ENCODE measurements around the gene OR4D1. TPM values are rescaled to one million over a fixed set of nuclear protein-coding genes. Genes with fewer than 3 reads are reported as not detected.
A peak's percentile ranks its signal among the peaks of the same experiment; 100 is the strongest.

OR4D1 gene
- polyA plus RNA-seq, 4 donors = 0.07 to 0.08 TPM; not detected in 2

- DNase-seq (ENCODE audit: low read depth in 4 of 4, low spot score in 2 of 4) = no peak
Observed at GRCh38 chr17:58153046-58153445, 4.9 kb downstream of the OR4D1 start.

GRCh38 chr17:58153671-58154070 is 5.5 kb downstream of the OR4D1 start:
- no peak for DNase-seq (ENCODE audit: low read depth in 4 of 4, low spot score in 2 of 4)

GRCh38 chr17:58156839-58157803 is 8.9 kb downstream of the OR4D1 start:
- DNase-seq (ENCODE audit: low read depth in 4 of 4, low spot score in 2 of 4) = peak in 1 of 4 donors; percentile 5

- DNase-seq (ENCODE audit: low read depth in 4 of 4, low spot score in 2 of 4) = no peak
Observed at GRCh38 chr17:58158181-58158580, 10.0 kb downstream of the OR4D1 start.

- DNase-seq (ENCODE audit: low read depth in 4 of 4, low spot score in 2 of 4) = no peak
Observed at GRCh38 chr17:58161566-58161965, 13.4 kb downstream of the OR4D1 start.

GRCh38 chr17:58165981-58166380 is 17.8 kb downstream of the OR4D1 start:
- no peak for DNase-seq (ENCODE audit: low read depth in 4 of 4, low spot score in 2 of 4)

- no peak for DNase-seq (ENCODE audit: low read depth in 4 of 4, low spot score in 2 of 4)
Observed at GRCh38 chr17:58166682-58167081, 18.5 kb downstream of the OR4D1 start, which contains the start of gene OR4D2. Gene OR4D2, plus strand, starts transcription at chr17:58166982. Its CDS starts 2,674 bp downstream, at chr17:58169656.

- no peak for DNase-seq (ENCODE audit: low read depth in 4 of 4, low spot score in 2 of 4)
Observed at GRCh38 chr17:58170622-58171021, 22.4 kb downstream of the OR4D1 start.

GRCh38 chr17:58172369-58173071 is 24.3 kb downstream of the OR4D1 start:
- no peak for DNase-seq (ENCODE audit: low read depth in 4 of 4, low spot score in 2 of 4)

GRCh38 chr17:58174871-58175270 is 26.7 kb downstream of the OR4D1 start:
- DNase-seq (ENCODE audit: low read depth in 4 of 4, low spot score in 2 of 4) = no peak

GRCh38 chr17:58176200-58176599 is 28.0 kb downstream of the OR4D1 start:
- no peak for DNase-seq (ENCODE audit: low read depth in 4 of 4, low spot score in 2 of 4)

- no peak for DNase-seq (ENCODE audit: low read depth in 4 of 4, low spot score in 2 of 4)
Observed at GRCh38 chr17:58181796-58182195, 33.6 kb downstream of the OR4D1 start.

- DNase-seq (ENCODE audit: low read depth in 4 of 4, low spot score in 2 of 4) = no peak
Observed at GRCh38 chr17:58183514-58183913, 35.3 kb downstream of the OR4D1 start.

GRCh38 chr17:58184308-58184985 is 36.3 kb downstream of the OR4D1 start:
- DNase-seq (ENCODE audit: low read depth in 4 of 4, low spot score in 2 of 4) = no peak

GRCh38 chr17:58184986-58185761 is 37.0 kb downstream of the OR4D1 start:
- DNase-seq (ENCODE audit: low read depth in 4 of 4, low spot score in 2 of 4) = no peak

GRCh38 chr17:58186591-58186990 is 38.4 kb downstream of the OR4D1 start:
- no peak for DNase-seq (ENCODE audit: low read depth in 4 of 4, low spot score in 2 of 4)

- DNase-seq (ENCODE audit: low read depth in 4 of 4, low spot score in 2 of 4) = no peak
Observed at GRCh38 chr17:58187063-58187462, 38.9 kb downstream of the OR4D1 start.

- no peak for DNase-seq (ENCODE audit: low read depth in 4 of 4, low spot score in 2 of 4)
Observed at GRCh38 chr17:58187675-58188074, 39.5 kb downstream of the OR4D1 start.

GRCh38 chr17:58189436-58190146 is 41.4 kb downstream of the OR4D1 start:
- no peak for DNase-seq (ENCODE audit: low read depth in 4 of 4, low spot score in 2 of 4)

Data from left renal cortex interstitium (tissue), 4 donors.